H9 (cell line): Measurements from ENCODE around the gene VPS51. TPM values are rescaled to one million over a fixed set of nuclear protein-coding genes. Genes with fewer than 3 reads are reported as not detected.

Experiments used
- DNase-seq: peaks from one replicate; pipeline ENCODE4 v3.0.0-alpha.2; 2017
- H2AFZ ChIP-seq: one replicate; pipeline ENCODE4 v1.6.1; 2013; ENCODE audit warnings: mild to moderate bottlenecking, low read length, control low read depth, moderate library complexity
- H2AK5ac ChIP-seq: 2 replicates; pipeline ENCODE4 v1.6.1; 2013; ENCODE audit warnings: low read length, control low read depth, mixed read lengths; ENCODE audit not compliant: insufficient read length
- H2BK120ac ChIP-seq: one replicate; pipeline ENCODE4 v1.6.1; 2013; ENCODE audit warnings: low read depth, mild to moderate bottlenecking, low read length, control low read depth, inconsistent platforms; ENCODE audit not compliant: poor library complexity, severe bottlenecking
- H2BK12ac ChIP-seq: 2 replicates; pipeline ENCODE4 v1.6.1; 2013; ENCODE audit warnings: low read length, control low read depth, mixed read lengths, low read depth; ENCODE audit not compliant: insufficient read length
- H2BK15ac ChIP-seq: 2 replicates; pipeline ENCODE4 v1.6.1; 2013; ENCODE audit warnings: low read depth, low read length, control low read depth
- H2BK20ac ChIP-seq: one replicate; pipeline ENCODE4 v1.6.1; 2013; ENCODE audit warnings: low read depth, mild to moderate bottlenecking, low read length, control low read depth, inconsistent platforms; ENCODE audit not compliant: poor library complexity, severe bottlenecking
- H2BK5ac ChIP-seq: 2 replicates; pipeline ENCODE4 v1.6.1; 2013; ENCODE audit warnings: low read length, control low read depth, mixed read lengths; ENCODE audit not compliant: insufficient read length
- H3K14ac ChIP-seq: 2 replicates; pipeline ENCODE4 v1.6.1; 2013; ENCODE audit warnings: low read length, control low read depth; ENCODE audit not compliant: insufficient read depth
- H3K18ac ChIP-seq: 2 replicates; pipeline ENCODE4 v1.6.1; 2013; ENCODE audit warnings: low read depth, mild to moderate bottlenecking, mixed read lengths, low read length, control low read depth; ENCODE audit not compliant: insufficient read length
- H3K23ac ChIP-seq: 2 replicates; pipeline ENCODE4 v1.6.1; 2013; ENCODE audit warnings: low read length, control low read depth, mixed read lengths, low read depth; ENCODE audit not compliant: insufficient read length
- H3K23me2 ChIP-seq: 2 replicates; pipeline ENCODE4 v1.6.1; 2013; ENCODE audit warnings: low read depth, mild to moderate bottlenecking, mixed read lengths, low read length, control low read depth; ENCODE audit not compliant: insufficient read length, poor library complexity, severe bottlenecking
- H3K27ac ChIP-seq: 2 replicates; pipeline ENCODE4 v1.5.1; 2013; ENCODE audit warnings: low read length, control low read depth, mixed read lengths, low read depth; ENCODE audit not compliant: insufficient read length
- H3K27me3 ChIP-seq: 2 replicates; pipeline ENCODE4 v1.6.1; 2013; ENCODE audit warnings: low read length, control low read depth, inconsistent platforms; ENCODE audit not compliant: insufficient read depth
- H3K4ac ChIP-seq: 2 replicates; pipeline ENCODE4 v1.6.1; 2013; ENCODE audit warnings: low read depth, mild to moderate bottlenecking, control low read depth, inconsistent platforms, low read length, moderate library complexity
- H3K4me1 ChIP-seq: 2 replicates; pipeline ENCODE4 v1.6.1; 2013; ENCODE audit warnings: low read length, control low read depth, inconsistent platforms; ENCODE audit not compliant: insufficient read depth
- H3K4me2 ChIP-seq: 2 replicates; pipeline ENCODE4 v1.6.1; 2013; ENCODE audit warnings: low read length, control low read depth, mixed read lengths; ENCODE audit not compliant: insufficient read length, insufficient read depth
- H3K56ac ChIP-seq: 2 replicates; pipeline ENCODE4 v1.6.1; 2013; ENCODE audit warnings: low read depth, mild to moderate bottlenecking, mixed read lengths, low read length, control low read depth; ENCODE audit not compliant: insufficient read length
- H3K79me1 ChIP-seq: 2 replicates; pipeline ENCODE4 v1.6.1; 2013; ENCODE audit warnings: low read depth, mild to moderate bottlenecking, moderate library complexity, low read length, control low read depth, inconsistent platforms; ENCODE audit not compliant: insufficient read depth, poor library complexity, severe bottlenecking
- H3K79me2 ChIP-seq: 2 replicates; pipeline ENCODE4 v1.6.1; 2013; ENCODE audit warnings: low read length, control low read depth, inconsistent platforms; ENCODE audit not compliant: insufficient read depth
- H3K9ac ChIP-seq: 2 replicates; pipeline ENCODE4 v1.6.1; 2013; ENCODE audit warnings: low read length, control low read depth, mixed read lengths; ENCODE audit not compliant: insufficient read length; ENCODE audit errors: extremely low read depth
- H3K9me3 ChIP-seq: one replicate; pipeline ENCODE4 v1.6.1; 2013; ENCODE audit warnings: low read depth, low read length, inconsistent platforms; ENCODE audit not compliant: control insufficient read depth
- H3T11ph ChIP-seq: one replicate; pipeline ENCODE4 v1.6.1; 2013; ENCODE audit warnings: mild to moderate bottlenecking, low read length, control low read depth, inconsistent platforms
- H4K20me1 ChIP-seq: one replicate; pipeline ENCODE4 v1.6.1; 2013; ENCODE audit not compliant: control insufficient read depth, insufficient read length, insufficient read depth
- H4K5ac ChIP-seq: 2 replicates; pipeline ENCODE4 v1.6.1; 2013; ENCODE audit warnings: low read depth, mild to moderate bottlenecking, mixed read lengths, low read length, control low read depth; ENCODE audit not compliant: insufficient read length
- H4K8ac ChIP-seq: replicated peaks from 2 replicates; pipeline ENCODE4 v1.6.1; 2013; ENCODE audit warnings: low read length, control low read depth, mixed read lengths, low read depth; ENCODE audit not compliant: insufficient read length
- H4K91ac ChIP-seq: 2 replicates; pipeline ENCODE4 v1.6.1; 2013; ENCODE audit warnings: low read depth, mild to moderate bottlenecking, moderate library complexity, mixed read lengths, low read length, control low read depth; ENCODE audit not compliant: insufficient read length
- H3K27ac Mint-ChIP-seq, 3 experiments: 2 replicates in 2 of 3; 3 replicates in 1 of 3; pipeline ENCODE4 v1.8.0; 2020 to 2021; ENCODE audit warnings: mixed read lengths in 3 of 3, mild to moderate bottlenecking in 1 of 3, moderate library complexity in 1 of 3
- H3K27me3 Mint-ChIP-seq: 2 replicates; pipeline ENCODE4 v1.8.0; 2021; ENCODE audit warnings: low read depth, mild to moderate bottlenecking, moderate library complexity, mixed read lengths
- H3K36me3 Mint-ChIP-seq, 3 experiments: 2 replicates in 2 of 3; 3 replicates in 1 of 3; pipeline ENCODE4 v1.8.0; 2020 to 2021; ENCODE audit warnings: low read depth in 3 of 3, mixed read lengths in 3 of 3; ENCODE audit not compliant: insufficient read depth in 1 of 3
- H3K4me1 Mint-ChIP-seq, 2 experiments: 2 replicates each; pipeline ENCODE4 v1.8.0; 2020; ENCODE audit warnings: mixed read lengths in 2 of 2
- H3K4me3 Mint-ChIP-seq, 2 experiments: 2 replicates in 1 of 2; 3 replicates in 1 of 2; pipeline ENCODE4 v1.8.0; 2020 to 2021; ENCODE audit warnings: mild to moderate bottlenecking in 2 of 2, mixed read lengths in 2 of 2, moderate library complexity in 1 of 2
- H3K9me3 Mint-ChIP-seq, 2 experiments: 2 replicates in 1 of 2; 3 replicates in 1 of 2; pipeline ENCODE4 v1.8.0; 2020; ENCODE audit warnings: mild to moderate bottlenecking in 2 of 2, mixed read lengths in 2 of 2, moderate library complexity in 1 of 2
- WGBS: extraction: QIAGEN DNeasy Blood & Tissue Kit; methylation state at CpG from one replicate; pipeline ENCODE4 v1.1.7; 2013; ENCODE audit warnings: missing lambda C conversion rate, low lambda C conversion rate, mixed read lengths; ENCODE audit not compliant: insufficient read length; ENCODE audit errors: extremely low coverage; 5-methylcytosine and 5-hydroxymethylcytosine counted together
- total RNA-seq: library from RNA; stranded (reverse); gene quantifications from 2 replicates; pipeline ENCODE4 v1.2.1, GENCODE V29; 2021
- TF ChIP-seq, protein P1 (sequence below): fragments of 200-600 bp; sonication (generic); conservative IDR thresholded peaks from 3 replicates; pipeline ENCODE4 v1.8.0; 2021; ENCODE audit warnings: antibody characterized with exemption, mild to moderate bottlenecking

VPS51 gene
- total RNA-seq, 1 experiment from 2014 or later: 94.7 TPM

DNA sequence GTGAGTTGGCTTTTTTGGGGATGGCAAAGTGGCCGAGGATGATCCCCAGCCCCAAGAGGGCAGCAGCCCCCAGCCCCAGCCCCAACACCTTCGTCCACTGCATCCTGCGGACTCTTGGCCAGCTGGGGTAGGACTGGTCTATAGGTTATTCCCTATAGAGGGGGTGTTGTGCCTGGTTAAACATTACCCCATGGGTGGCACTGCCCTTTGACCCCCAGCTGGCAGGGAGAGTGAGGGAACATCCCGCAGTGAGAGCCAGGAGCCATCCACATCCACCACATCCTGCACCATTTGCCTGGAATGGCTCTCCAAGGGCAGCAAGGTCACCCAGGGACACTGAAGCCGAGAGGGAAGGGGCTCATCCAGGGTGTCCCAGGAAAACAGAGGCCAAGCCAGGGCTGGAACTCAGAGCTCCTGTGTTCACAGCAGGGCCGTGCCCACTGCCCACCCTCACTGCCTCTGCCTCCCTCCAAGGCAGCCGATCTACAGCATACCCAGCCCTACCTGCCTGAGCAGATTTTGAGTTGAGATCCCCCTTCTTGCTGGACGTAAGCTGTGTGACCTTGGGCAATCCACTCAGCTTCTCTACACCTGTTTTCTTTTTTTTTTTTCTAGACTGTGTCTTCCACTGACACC is 37.5 kb upstream of the VPS51 start, which contains the start of gene NAALADL1:
Gene NAALADL1 (minus strand): TSS at position 135 of the 636 bp plus-strand sequence. CDS start 32 bp downstream, at position 103.
- no peak within 1 kb of the TSS for H3K27ac ChIP-seq
- WGBS: no CpG with 5 or more reads among the region's 8 CpGs
- peak within 1 kb of the TSS in 2 of 3 experiments; percentile 44 to 61; a peak in 3 of 7 replicates for H3K27ac Mint-ChIP-seq

More for the DNA sequence above, 37.5 kb upstream of the VPS51 start, which contains the start of gene NAALADL1:
- H3K79me2 ChIP-seq: no peaks in the 10 kb centered on the region
- H3K56ac ChIP-seq: no peak within 1 kb of the TSS
- no peak within 1 kb of the TSS; a peak in 1 of 5 replicates for H3K4me3 Mint-ChIP-seq
- no peak within 1 kb of the TSS for H2BK5ac ChIP-seq
- H3K4me1 Mint-ChIP-seq: peaks cover 2 to 4% of the 10 kb centered on the region in 2 experiments
- no peaks in the 10 kb centered on the region for H3K9me3 Mint-ChIP-seq
- no peaks in the 10 kb centered on the region for H3K36me3 Mint-ChIP-seq
- no peaks in the 10 kb centered on the region for H3K27me3 ChIP-seq
- H3K23me2 ChIP-seq: no peaks in the 10 kb centered on the region
- H3K14ac ChIP-seq: peak within 1 kb of the TSS; percentile 34; the same call in 1 of the 2 replicates
- H2BK12ac ChIP-seq: no peak within 1 kb of the TSS
- DNase-seq: no peak
- TF ChIP-seq, protein P1, sequence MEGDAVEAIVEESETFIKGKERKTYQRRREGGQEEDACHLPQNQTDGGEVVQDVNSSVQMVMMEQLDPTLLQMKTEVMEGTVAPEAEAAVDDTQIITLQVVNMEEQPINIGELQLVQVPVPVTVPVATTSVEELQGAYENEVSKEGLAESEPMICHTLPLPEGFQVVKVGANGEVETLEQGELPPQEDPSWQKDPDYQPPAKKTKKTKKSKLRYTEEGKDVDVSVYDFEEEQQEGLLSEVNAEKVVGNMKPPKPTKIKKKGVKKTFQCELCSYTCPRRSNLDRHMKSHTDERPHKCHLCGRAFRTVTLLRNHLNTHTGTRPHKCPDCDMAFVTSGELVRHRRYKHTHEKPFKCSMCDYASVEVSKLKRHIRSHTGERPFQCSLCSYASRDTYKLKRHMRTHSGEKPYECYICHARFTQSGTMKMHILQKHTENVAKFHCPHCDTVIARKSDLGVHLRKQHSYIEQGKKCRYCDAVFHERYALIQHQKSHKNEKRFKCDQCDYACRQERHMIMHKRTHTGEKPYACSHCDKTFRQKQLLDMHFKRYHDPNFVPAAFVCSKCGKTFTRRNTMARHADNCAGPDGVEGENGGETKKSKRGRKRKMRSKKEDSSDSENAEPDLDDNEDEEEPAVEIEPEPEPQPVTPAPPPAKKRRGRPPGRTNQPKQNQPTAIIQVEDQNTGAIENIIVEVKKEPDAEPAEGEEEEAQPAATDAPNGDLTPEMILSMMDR: no peak
- no peak within 1 kb of the TSS for H4K5ac ChIP-seq
- H4K8ac ChIP-seq: no peak within 1 kb of the TSS
- H3T11ph ChIP-seq: no peak within 1 kb of the TSS
- H2AFZ ChIP-seq: no peak within 1 kb of the TSS
- no peak within 1 kb of the TSS for H2BK120ac ChIP-seq
- H4K91ac ChIP-seq: no peak within 1 kb of the TSS
- H3K4me1 ChIP-seq: no peaks in the 10 kb centered on the region
- peaks cover 15% of the 10 kb centered on the region for H3K27me3 Mint-ChIP-seq
- no peak within 1 kb of the TSS for H3K4ac ChIP-seq
- H3K23ac ChIP-seq: no peak within 1 kb of the TSS
- H4K20me1 ChIP-seq: no peaks in the 10 kb centered on the region
- H3K9me3 ChIP-seq: no peaks in the 10 kb centered on the region
- no peak within 1 kb of the TSS for H3K18ac ChIP-seq
- H2BK20ac ChIP-seq: no peak within 1 kb of the TSS
- H3K4me2 ChIP-seq: no peak within 1 kb of the TSS
- H3K79me1 ChIP-seq: no peaks in the 10 kb centered on the region
- no peak within 1 kb of the TSS for H2AK5ac ChIP-seq
- no peak within 1 kb of the TSS for H2BK15ac ChIP-seq
- no peak within 1 kb of the TSS for H3K9ac ChIP-seq
